ENCODE results near the gene PTPRM.

Gene PTPRM

GRCh38 chr18:7579918-7580542 is 12.9 kb downstream of the PTPRM start:
- POLR2A ChIA-PET = interaction anchor here (1.0 kb wide), 1 partner anchor 13 kb away, joined by 3 read pairs; no protein-coding TSS in a partner anchor
- Histone ChIP-seq H3K9me3 (ENCODE audit: control insufficient read depth, insufficient read depth, low read depth, low read length) (no peaks in the 10 kb centered on the region), H3K4me1 (ENCODE audit: control insufficient read depth, insufficient read depth, low read length) (peaks cover 13% of the 10 kb centered on the region), H3K36me3 (ENCODE audit: control insufficient read depth in 2 of 2, insufficient read depth in 1 of 2, low read length in 2 of 2) (no peaks in the 10 kb centered on the region), H3K27ac (ENCODE audit: extremely low read depth, low read depth, low read length) (no peak overlapping the region), H3K4me3 (ENCODE audit: low read depth, low read length) (no peak overlapping the region)
- TF ChIP-seq ZNF600 (tag by site-specific recombination; IDR thresholded peaks at IDR 0.05) = no peak
- no peak for TF ChIP-seq ZNF239 (tag by site-specific recombination; IDR thresholded peaks at IDR 0.05)
- TF ChIP-seq ZBTB44 (tag by site-specific recombination; IDR thresholded peaks at IDR 0.05) = no peak
- no peak for TF ChIP-seq GLIS1 (tag by site-specific recombination; IDR thresholded peaks at IDR 0.05)
- TF ChIP-seq ZFP37 (tag by site-specific recombination; IDR thresholded peaks at IDR 0.05) = no peak
- TF ChIP-seq KLF9 (tag by site-specific recombination; IDR thresholded peaks at IDR 0.05; ENCODE audit: low read depth) = no peak
- TF ChIP-seq ZFHX2 (tag by site-specific recombination; conservative IDR thresholded peaks at IDR 0.05) = no peak
- TF ChIP-seq ZNF677 (tag by site-specific recombination; IDR thresholded peaks at IDR 0.05) = no peak
- TF ChIP-seq ZEB2 (tag by site-specific recombination; IDR thresholded peaks at IDR 0.05) = no peak
- CTCF ChIA-PET = interaction anchor here (0.6 to 1.9 kb wide), 4 partner anchors 12 to 336 kb away, joined by 3 to 11 read pairs (median 4); partner anchors contain the start of gene PTPRM

GRCh38 chr18:7584646-7585275 is 17.6 kb downstream of the PTPRM start:
- ChIA-PET POLR2A (no interaction called here), CTCF (interaction anchor here (0.7 kb wide), 2 partner anchors 8 to 841 kb away, joined by 3 read pairs; no protein-coding TSS in a partner anchor)
- Histone ChIP-seq H3K9me3 (ENCODE audit: control insufficient read depth, insufficient read depth, low read depth, low read length) (no peaks in the 10 kb centered on the region), H3K4me1 (ENCODE audit: control insufficient read depth, insufficient read depth, low read length) (peaks cover 9% of the 10 kb centered on the region), H3K36me3 (ENCODE audit: control insufficient read depth in 2 of 2, insufficient read depth in 1 of 2, low read length in 2 of 2) (no peaks in the 10 kb centered on the region), H3K4me3 (ENCODE audit: low read depth, low read length) (no peak overlapping the region), H3K27ac (ENCODE audit: extremely low read depth, low read depth, low read length) (no peak overlapping the region)
- TF ChIP-seq, protein P1, sequence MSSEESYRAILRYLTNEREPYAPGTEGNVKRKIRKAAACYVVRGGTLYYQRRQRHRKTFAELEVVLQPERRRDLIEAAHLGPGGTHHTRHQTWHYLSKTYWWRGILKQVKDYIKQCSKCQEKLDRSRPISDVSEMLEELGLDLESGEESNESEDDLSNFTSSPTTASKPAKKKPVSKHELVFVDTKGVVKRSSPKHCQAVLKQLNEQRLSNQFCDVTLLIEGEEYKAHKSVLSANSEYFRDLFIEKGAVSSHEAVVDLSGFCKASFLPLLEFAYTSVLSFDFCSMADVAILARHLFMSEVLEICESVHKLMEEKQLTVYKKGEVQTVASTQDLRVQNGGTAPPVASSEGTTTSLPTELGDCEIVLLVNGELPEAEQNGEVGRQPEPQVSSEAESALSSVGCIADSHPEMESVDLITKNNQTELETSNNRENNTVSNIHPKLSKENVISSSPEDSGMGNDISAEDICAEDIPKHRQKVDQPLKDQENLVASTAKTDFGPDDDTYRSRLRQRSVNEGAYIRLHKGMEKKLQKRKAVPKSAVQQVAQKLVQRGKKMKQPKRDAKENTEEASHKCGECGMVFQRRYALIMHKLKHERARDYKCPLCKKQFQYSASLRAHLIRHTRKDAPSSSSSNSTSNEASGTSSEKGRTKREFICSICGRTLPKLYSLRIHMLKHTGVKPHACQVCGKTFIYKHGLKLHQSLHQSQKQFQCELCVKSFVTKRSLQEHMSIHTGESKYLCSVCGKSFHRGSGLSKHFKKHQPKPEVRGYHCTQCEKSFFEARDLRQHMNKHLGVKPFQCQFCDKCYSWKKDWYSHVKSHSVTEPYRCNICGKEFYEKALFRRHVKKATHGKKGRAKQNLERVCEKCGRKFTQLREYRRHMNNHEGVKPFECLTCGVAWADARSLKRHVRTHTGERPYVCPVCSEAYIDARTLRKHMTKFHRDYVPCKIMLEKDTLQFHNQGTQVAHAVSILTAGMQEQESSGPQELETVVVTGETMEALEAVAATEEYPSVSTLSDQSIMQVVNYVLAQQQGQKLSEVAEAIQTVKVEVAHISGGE (tag by site-specific recombination; conservative IDR thresholded peaks at IDR 0.05; ENCODE audit: low read depth) = no peak
- TF ChIP-seq SETDB1 (IDR thresholded peaks at IDR 0.05; ENCODE audit: insufficient read length, low read length) (no peak), ZNF169 (tag by site-specific recombination; IDR thresholded peaks at IDR 0.05) (no peak), ZSCAN4 (tag by site-specific recombination; IDR thresholded peaks at IDR 0.05) (no peak), ZSCAN23 (tag by site-specific recombination; IDR thresholded peaks at IDR 0.05) (no peak), ZNF626 (tag by site-specific recombination; IDR thresholded peaks at IDR 0.05) (no peak), ZNF792 (tag by site-specific recombination; IDR thresholded peaks at IDR 0.05) (no peak), KLF9 (tag by site-specific recombination; IDR thresholded peaks at IDR 0.05; ENCODE audit: low read depth) (no peak), ZNF449 (tag by site-specific recombination; IDR thresholded peaks at IDR 0.05) (no peak)

Measured in HEK293 (cell line).